ENCODE results near the gene ZNF630. TPM values are rescaled to one million over a fixed set of nuclear protein-coding genes. Genes with fewer than 3 reads are reported as not detected.
"Not testable (repeated sequence)": the region's sequence is repeated elsewhere in the genome, so short reads cannot be mapped to it uniquely, and the experiment has no call there.

ZNF630 gene
- total and polyA plus RNA-seq, 2 donors (not counting 3 experiments of a cell fraction or from before 2014, with no cell fraction given) = 0.87 to 1.6 TPM

GRCh38 chrX:48101443-48101842, 30.0 kb upstream of the ZNF630 start:
- Histone ChIP-seq H3K36me3 (ENCODE audit: control insufficient read depth in 2 of 2, extremely low read depth in 1 of 2, insufficient read depth in 2 of 2, low read length in 2 of 2) (no peaks in the 10 kb centered on the region), H2AFZ (ENCODE audit: low read depth, low read length) (no peak overlapping the region), H3K9me1 (replicated peaks; ENCODE audit: control insufficient read depth, extremely low read depth, insufficient read depth, low read length) (no peaks in the 10 kb centered on the region), H3K4me3 (replicated peaks in 1 of 3; ENCODE audit: insufficient read depth in 1 of 3, low read depth in 1 of 3, low read length in 3 of 3) (no peak overlapping the region), H4K20me1 (replicated peaks; ENCODE audit: control insufficient read depth, extremely low read depth, insufficient read depth, low read length) (no peaks in the 10 kb centered on the region), H3K79me2 (ENCODE audit: control insufficient read depth, insufficient read depth, low read length) (no peaks in the 10 kb centered on the region), H3K9me3 (replicated peaks; ENCODE audit: control insufficient read depth, insufficient read depth, low read length) (no peaks in the 10 kb centered on the region), H3K4me1 (ENCODE audit: control insufficient read depth, extremely low read depth, insufficient read depth, low read length) (no peaks in the 10 kb centered on the region), H3K27me3 (ENCODE audit: control insufficient read depth in 2 of 2, insufficient read depth in 2 of 2, low read length in 2 of 2) (no peaks in the 10 kb centered on the region), H3K4me2 (ENCODE audit: insufficient read depth, low read length) (no peak overlapping the region), H3K9ac (replicated peaks; ENCODE audit: extremely low read depth, insufficient read depth, low read length) (no peak overlapping the region), H3K27ac (ENCODE audit: insufficient read depth, low read depth, low read length) (no peak overlapping the region)
- ChIA-PET CTCF (interaction anchor here (1.1 kb wide), 1 partner anchor 18 kb away, joined by 3 read pairs; no protein-coding TSS in a partner anchor), POLR2A (no interaction called here)
- no peak for DNase-seq (ENCODE audit: low read depth, low spot score)
- intact Hi-C loops (cut with micrococcal nuclease) = no loop called here
- no TSS peak for BruUV-seq (replicated peaks)
- dilution Hi-C loops (cut with MboI; ENCODE audit: extremely low pct_ligation_motif_present, low sequenced_read_pairs) = no loop called here
- FAIRE-seq = no peak
- TF ChIP-seq EZH2 (IDR thresholded peaks at IDR 0.05; ENCODE audit: borderline replicate concordance, low read depth, low read length, severe bottlenecking) (no peak), POLR2A (IDR thresholded peaks at IDR 0.05; ENCODE audit: low read depth, low read length) (no peak), JUN (IDR thresholded peaks at IDR 0.05; ENCODE audit: borderline replicate concordance, insufficient read depth, insufficient read length, low read depth) (no peak), MYC (IDR thresholded peaks at IDR 0.05; ENCODE audit: low read depth, low read length) (no peak), CTCF (IDR thresholded peaks at IDR 0.05; ENCODE audit: extremely low read depth in 1 of 2, insufficient read depth in 1 of 2, low read depth in 1 of 2, low read length in 2 of 2) (no peak), FOS (IDR thresholded peaks at IDR 0.05; ENCODE audit: borderline replicate concordance, insufficient read depth, low read length) (no peak), GATA2 (IDR thresholded peaks at IDR 0.05; ENCODE audit: insufficient read depth, insufficient read length, low read depth, low read length) (no peak), POLR2AphosphoS5 (IDR thresholded peaks at IDR 0.05; ENCODE audit: insufficient read depth, low read depth, low read length) (no peak)
- TF ChIP-seq, protein P1, sequence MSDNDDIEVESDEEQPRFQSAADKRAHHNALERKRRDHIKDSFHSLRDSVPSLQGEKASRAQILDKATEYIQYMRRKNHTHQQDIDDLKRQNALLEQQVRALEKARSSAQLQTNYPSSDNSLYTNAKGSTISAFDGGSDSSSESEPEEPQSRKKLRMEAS (IDR thresholded peaks at IDR 0.05; ENCODE audit: insufficient read depth, insufficient read length) = no peak

- CTCF ChIA-PET; FAIRE-seq; H3K27ac ChIP-seq (ENCODE audit: insufficient read depth, low read depth, low read length); intact Hi-C loops (cut with micrococcal nuclease); H3K27me3 ChIP-seq (ENCODE audit: control insufficient read depth in 2 of 2, insufficient read depth in 2 of 2, low read length in 2 of 2); H3K79me2 ChIP-seq (ENCODE audit: control insufficient read depth, insufficient read depth, low read length); POLR2A ChIA-PET; H3K9me1 ChIP-seq (replicated peaks; ENCODE audit: control insufficient read depth, extremely low read depth, insufficient read depth, low read length); H3K36me3 ChIP-seq (ENCODE audit: control insufficient read depth in 2 of 2, extremely low read depth in 1 of 2, insufficient read depth in 2 of 2, low read length in 2 of 2); dilution Hi-C loops (cut with MboI; ENCODE audit: extremely low pct_ligation_motif_present, low sequenced_read_pairs); H3K4me3 ChIP-seq (replicated peaks in 1 of 3; ENCODE audit: insufficient read depth in 1 of 3, low read depth in 1 of 3, low read length in 3 of 3); H3K9ac ChIP-seq (replicated peaks; ENCODE audit: extremely low read depth, insufficient read depth, low read length); H2AFZ ChIP-seq (ENCODE audit: low read depth, low read length); DNase-seq (ENCODE audit: low read depth, low spot score); H3K9me3 ChIP-seq (replicated peaks; ENCODE audit: control insufficient read depth, insufficient read depth, low read length); H3K4me1 ChIP-seq (ENCODE audit: control insufficient read depth, extremely low read depth, insufficient read depth, low read length); H3K4me2 ChIP-seq (ENCODE audit: insufficient read depth, low read length); BruUV-seq (replicated peaks); H4K20me1 ChIP-seq (replicated peaks; ENCODE audit: control insufficient read depth, extremely low read depth, insufficient read depth, low read length): not testable (repeated sequence)
Observed at GRCh38 chrX:48092558-48092957, 21.1 kb upstream of the ZNF630 start.

Measured in endothelial cell of umbilical vein (primary cell).